OCI-LY3 (cell line): ENCODE measurements around the gene ACSM5.

Experiments
- H2AFZ ChIP-seq: fragments of 200-600, 300-600 bp; shearing (Covaris generic); 2 replicates; pipeline ENCODE4 v1.6.0; 2014; ENCODE audit warnings: antibody characterized with exemption, low read depth, low read length
- H3K27ac ChIP-seq: fragments of 200-600, 300-600 bp; sonication (generic); 2 replicates; pipeline ENCODE4 v1.5.1; 2014; ENCODE audit warnings: mild to moderate bottlenecking, low read length, moderate library complexity, mixed read lengths
- H3K27me3 ChIP-seq: fragments of 200-600, 300-600 bp; sonication (generic); 2 replicates; pipeline ENCODE4 v1.6.1; 2014; ENCODE audit warnings: low read depth, low read length, mixed read lengths
- H3K36me3 ChIP-seq: fragments of 200-600, 300-600 bp; sonication (generic); replicated peaks from 2 replicates; pipeline ENCODE3; 2014; ENCODE audit warnings: low read depth, low read length, mixed read lengths
- H3K4me1 ChIP-seq: fragments of 300-600, 200-600 bp; sonication (generic); 2 replicates; pipeline ENCODE4 v1.6.1; 2014; ENCODE audit warnings: low read length, mixed read lengths
- H3K4me2 ChIP-seq: fragments of 200-600, 300-600 bp; sonication (generic); 2 replicates; pipeline ENCODE4 v1.6.1; 2014; ENCODE audit warnings: low read length, mixed read lengths
- H3K4me3 ChIP-seq: fragments of 300-600, 200-600 bp; sonication (generic); 2 replicates; pipeline ENCODE4 v1.5.1; 2014; ENCODE audit warnings: antibody characterized with exemption, mild to moderate bottlenecking, low read length, moderate library complexity
- H3K79me2 ChIP-seq: fragments of 300-600, 200-600 bp; shearing (Covaris generic); 2 replicates; pipeline ENCODE4 v1.6.1; 2014; ENCODE audit warnings: mild to moderate bottlenecking, low read length, mixed read lengths
- H3K9ac ChIP-seq: fragments of 300-600, 200-600 bp; shearing (Covaris generic); 2 replicates; pipeline ENCODE4 v1.6.0; 2014; ENCODE audit warnings: mild to moderate bottlenecking, low read length, moderate library complexity
- H3K9me3 ChIP-seq: fragments of 200-600, 300-600 bp; shearing (Covaris generic); 2 replicates; pipeline ENCODE4 v1.6.1; 2014; ENCODE audit warnings: low read length, mixed read lengths; ENCODE audit not compliant: insufficient read depth
- H4K20me1 ChIP-seq: fragments of 200-600, 300-600 bp; sonication (generic); 2 replicates; pipeline ENCODE4 v1.6.1; 2016; ENCODE audit warnings: low read length, mixed read lengths; ENCODE audit not compliant: insufficient read depth
- CTCF ChIP-seq: fragments of 200-600, 300-600 bp; sonication (generic); IDR thresholded peaks from 2 replicates; pipeline ENCODE4 v1.5.1; 2014; ENCODE audit warnings: antibody characterized with exemption, low read length, low read depth
- EZH2phosphoT487 ChIP-seq: fragments of 200-600 bp; shearing (Covaris generic); IDR thresholded peaks from 2 replicates; pipeline ENCODE4 v1.6.1; 2018; ENCODE audit warnings: antibody characterized with exemption, mixed run types, low read depth

ACSM5 gene

GRCh38 chr16:20409398-20410120, at the start of gene ACSM5:
Gene ACSM5, plus strand, starts transcription at chr16:20409534. Its CDS starts 1,951 bp downstream, at chr16:20411485.
- H4K20me1 ChIP-seq, result no peaks in the 10 kb centered on the region
- peak within 1 kb of the TSS; percentile 61 for H3K9ac ChIP-seq
- H2AFZ ChIP-seq, result peak within 1 kb of the TSS; percentile 82
- no peaks in the 10 kb centered on the region for H3K9me3 ChIP-seq
- peak within 1 kb of the TSS; percentile 10 for H3K4me3 ChIP-seq
- H3K4me1 ChIP-seq, result peaks cover 28% of the 10 kb centered on the region
- H3K79me2 ChIP-seq, result no peaks in the 10 kb centered on the region
- no peaks in the 10 kb centered on the region for H3K36me3 ChIP-seq
- H3K27me3 ChIP-seq, result peaks cover 4% of the 10 kb centered on the region; the same call in 1 of the 2 replicates
- H3K27ac ChIP-seq, result peak within 1 kb of the TSS; percentile 96
- H3K4me2 ChIP-seq, result peak within 1 kb of the TSS; percentile 60
- TF ChIP-seq CTCF (no peak), EZH2phosphoT487 (no peak)

GRCh38 chr16:20359997-20360396, 49.3 kb upstream of the ACSM5 start:
- Histone ChIP-seq H3K36me3 (no peaks in the 10 kb centered on the region), H3K27me3 (peaks cover 49% of the 10 kb centered on the region), H3K4me1 (no peaks in the 10 kb centered on the region), H2AFZ (no peak overlapping the region), H3K4me2 (no peak overlapping the region), H3K9me3 (no peaks in the 10 kb centered on the region), H3K4me3 (no peak overlapping the region), H3K27ac (no peak overlapping the region), H3K9ac (no peak overlapping the region), H4K20me1 (no peaks in the 10 kb centered on the region), H3K79me2 (no peaks in the 10 kb centered on the region)
- TF ChIP-seq EZH2phosphoT487, result no peak
- peak; percentile 52 for TF ChIP-seq CTCF

GRCh38 chr16:20363191-20363590, 46.1 kb upstream of the ACSM5 start:
- Histone ChIP-seq H3K27ac (no peak overlapping the region), H3K9ac (no peak overlapping the region), H2AFZ (no peak overlapping the region), H3K4me3 (no peak overlapping the region), H3K9me3 (no peaks in the 10 kb centered on the region), H3K79me2 (no peaks in the 10 kb centered on the region), H3K27me3 (peaks cover 41% of the 10 kb centered on the region), H3K4me1 (no peaks in the 10 kb centered on the region), H4K20me1 (no peaks in the 10 kb centered on the region), H3K4me2 (no peak overlapping the region), H3K36me3 (no peaks in the 10 kb centered on the region)
- no peak for TF ChIP-seq EZH2phosphoT487
- no peak for TF ChIP-seq CTCF

- TF ChIP-seq EZH2phosphoT487 (no peak), CTCF (no peak)
- H3K79me2 ChIP-seq, result no peaks in the 10 kb centered on the region
Observed at GRCh38 chr16:20364051-20364450, 45.3 kb upstream of the ACSM5 start.

More at GRCh38 chr16:20364051-20364450, 45.3 kb upstream of the ACSM5 start:
- H3K4me2 ChIP-seq, result no peak overlapping the region
- no peaks in the 10 kb centered on the region for H3K4me1 ChIP-seq
- no peak overlapping the region for H3K4me3 ChIP-seq
- no peak overlapping the region for H3K27ac ChIP-seq
- H3K27me3 ChIP-seq, result peaks cover 38% of the 10 kb centered on the region
- no peaks in the 10 kb centered on the region for H3K9me3 ChIP-seq
- no peak overlapping the region for H3K9ac ChIP-seq
- no peak overlapping the region for H2AFZ ChIP-seq
- H3K36me3 ChIP-seq, result no peaks in the 10 kb centered on the region
- no peaks in the 10 kb centered on the region for H4K20me1 ChIP-seq
